HEK293 (cell line): Measurements from ENCODE around the gene C19orf47.

ENCODE experiments used
- GFI1B ChIP-seq: fragments of 450-650 bp; formaldehyde crosslinking; IDR thresholded peaks from 2 replicates; pipeline ENCODE4 v1.5.1; 2016; ENCODE audit warnings: missing biosample characterization, missing genetic modification characterization
- HOXD13 ChIP-seq: sonication (generic); formaldehyde crosslinking; IDR thresholded peaks from 2 replicates; pipeline ENCODE4 v1.8.0; 2022; ENCODE audit warnings: missing genetic modification reagents, borderline replicate concordance
- KLF10 ChIP-seq: fragments of 450-650 bp; IDR thresholded peaks from 2 replicates; pipeline ENCODE4 v1.5.1; 2018; ENCODE audit warnings: missing biosample characterization, mild to moderate bottlenecking, missing genetic modification characterization
- KLF9 ChIP-seq: fragments of 450-650 bp; formaldehyde crosslinking; IDR thresholded peaks from 2 replicates; pipeline ENCODE4 v1.5.1; 2016; ENCODE audit warnings: missing biosample characterization, missing genetic modification characterization, low read depth
- OVOL3 ChIP-seq: fragments of 450-650 bp; formaldehyde crosslinking; IDR thresholded peaks from 2 replicates; pipeline ENCODE4 v1.5.1; 2016; ENCODE audit warnings: missing biosample characterization, missing genetic modification characterization
- SP3 ChIP-seq: fragments of 450-650 bp; formaldehyde crosslinking; IDR thresholded peaks from 2 replicates; pipeline ENCODE4 v1.5.1; 2016; ENCODE audit warnings: missing biosample characterization, missing genetic modification characterization
- ZBTB17 ChIP-seq: fragments of 450-650 bp; formaldehyde crosslinking; IDR thresholded peaks from 2 replicates; pipeline ENCODE4 v1.5.1; 2016; ENCODE audit warnings: missing biosample characterization, missing genetic modification characterization
- ZBTB8A ChIP-seq: fragments of 450-650 bp; formaldehyde crosslinking; IDR thresholded peaks from 2 replicates; pipeline ENCODE4 v1.5.1; 2016; ENCODE audit warnings: missing biosample characterization, missing genetic modification characterization
- ZEB2 ChIP-seq: fragments of 450-650 bp; formaldehyde crosslinking; IDR thresholded peaks from 2 replicates; pipeline ENCODE4 v1.5.1; 2016; ENCODE audit warnings: missing biosample characterization, missing genetic modification characterization
- ZFP41 ChIP-seq: fragments of 450-650 bp; formaldehyde crosslinking; IDR thresholded peaks from 2 replicates; pipeline ENCODE4 v1.5.1; 2016; ENCODE audit warnings: missing biosample characterization, missing genetic modification characterization, borderline replicate concordance
- ZNF146 ChIP-seq: fragments of 450-650 bp; formaldehyde crosslinking; IDR thresholded peaks from 2 replicates; pipeline ENCODE4 v1.5.1; 2016; ENCODE audit warnings: missing biosample characterization, missing genetic modification characterization
- ZNF184 ChIP-seq: fragments of 450-650 bp; IDR thresholded peaks from 2 replicates; pipeline ENCODE4 v1.5.1; 2018; ENCODE audit warnings: missing biosample characterization, mild to moderate bottlenecking, missing genetic modification characterization
- ZNF274 ChIP-seq, 2 experiments: fragments of 200-500 bp in 1 of 2; fragments of 450-650 bp in 1 of 2; sonication (Bioruptor generic) in 1 of 2; formaldehyde crosslinking in 1 of 2; IDR thresholded peaks; 2 replicates each; pipeline versions ENCODE4 v1.5.1 to v1.6.1; 2014 to 2016; ENCODE audit warnings: borderline replicate concordance in 1 of 2, inconsistent platforms in 1 of 2, low read length in 1 of 2, missing biosample characterization in 1 of 2, missing genetic modification characterization in 1 of 2
- ZNF341 ChIP-seq: fragments of 450-650 bp; formaldehyde crosslinking; IDR thresholded peaks from 2 replicates; pipeline ENCODE4; 2016; ENCODE audit warnings: low read depth, missing biosample characterization, missing genetic modification characterization
- ZNF548 ChIP-seq: fragments of 450-650 bp; formaldehyde crosslinking; IDR thresholded peaks from 2 replicates; pipeline ENCODE4 v1.5.1; 2016; ENCODE audit warnings: missing biosample characterization, missing genetic modification characterization
- ZNF561 ChIP-seq: fragments of 450-650 bp; IDR thresholded peaks from 2 replicates; pipeline ENCODE4 v1.5.1; 2018; ENCODE audit warnings: missing biosample characterization, missing genetic modification characterization, borderline replicate concordance
- ZNF654 ChIP-seq: fragments of 450-650 bp; formaldehyde crosslinking; IDR thresholded peaks from 2 replicates; pipeline ENCODE4 v1.5.1; 2016; ENCODE audit warnings: low read depth, missing biosample characterization, missing genetic modification characterization
- ZNF658 ChIP-seq: fragments of 450-650 bp; formaldehyde crosslinking; IDR thresholded peaks from 2 replicates; pipeline ENCODE4; 2016; ENCODE audit warnings: missing biosample characterization, missing genetic modification characterization
- ZNF660 ChIP-seq: fragments of 450-650 bp; IDR thresholded peaks from 2 replicates; pipeline ENCODE4 v1.5.1; 2018; ENCODE audit warnings: missing biosample characterization, mild to moderate bottlenecking, missing genetic modification characterization
- TF ChIP-seq, protein P1 (sequence below): IDR thresholded peaks from 2 replicates; pipeline ENCODE4 v1.6.1; 2011; ENCODE audit warnings: mild to moderate bottlenecking, low read depth, low read length, borderline replicate concordance
- TF ChIP-seq, protein P2 (sequence below): fragments of 450-650 bp; formaldehyde crosslinking; IDR thresholded peaks from 2 replicates; pipeline ENCODE4 v1.5.0; 2017; ENCODE audit warnings: missing biosample characterization, missing genetic modification characterization, borderline replicate concordance
- TF ChIP-seq, protein P3 (sequence below): fragments of 450-650 bp; IDR thresholded peaks from 2 replicates; pipeline ENCODE4 v1.5.1; 2018; ENCODE audit warnings: missing biosample characterization, missing genetic modification characterization
- TF ChIP-seq, protein P4 (sequence below): fragments of 450-650 bp; formaldehyde crosslinking; IDR thresholded peaks from 2 replicates; pipeline ENCODE4; 2016; ENCODE audit warnings: missing biosample characterization, missing genetic modification characterization
- TF ChIP-seq, protein P5 (sequence below): fragments of 450-650 bp; formaldehyde crosslinking; IDR thresholded peaks from 2 replicates; pipeline ENCODE4 v1.5.1; 2016; ENCODE audit warnings: missing biosample characterization, missing genetic modification characterization
- TF ChIP-seq, protein P6 (sequence below): fragments of 450-650 bp; formaldehyde crosslinking; IDR thresholded peaks from 2 replicates; pipeline ENCODE4 v1.5.1; 2016; ENCODE audit warnings: missing biosample characterization, missing genetic modification characterization
- TF ChIP-seq, protein P7 (sequence below): fragments of 450-650 bp; formaldehyde crosslinking; IDR thresholded peaks from 2 replicates; pipeline ENCODE4 v1.5.1; 2016; ENCODE audit warnings: missing biosample characterization, missing genetic modification characterization

C19orf47 gene

DNA sequence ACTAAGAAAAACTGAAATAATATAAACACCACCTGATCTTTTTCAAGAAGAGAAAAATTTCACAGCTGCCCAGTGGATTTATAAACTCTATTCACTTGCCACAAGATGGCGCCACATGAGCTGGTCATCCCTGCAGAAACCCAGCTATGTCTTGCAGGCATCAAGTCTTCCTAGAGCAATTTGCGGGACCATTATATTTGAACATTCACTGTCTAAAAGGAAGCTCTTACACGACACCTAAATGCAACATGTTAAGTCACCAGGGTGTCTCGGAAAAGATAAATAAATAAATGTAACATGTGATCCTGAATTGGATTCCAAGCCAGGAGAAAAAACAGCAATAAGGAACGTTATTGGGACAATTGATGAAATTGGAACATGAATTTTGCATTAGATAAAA lies 42.8 kb downstream of the C19orf47 start (continued):
- TF ChIP-seq, protein P1, sequence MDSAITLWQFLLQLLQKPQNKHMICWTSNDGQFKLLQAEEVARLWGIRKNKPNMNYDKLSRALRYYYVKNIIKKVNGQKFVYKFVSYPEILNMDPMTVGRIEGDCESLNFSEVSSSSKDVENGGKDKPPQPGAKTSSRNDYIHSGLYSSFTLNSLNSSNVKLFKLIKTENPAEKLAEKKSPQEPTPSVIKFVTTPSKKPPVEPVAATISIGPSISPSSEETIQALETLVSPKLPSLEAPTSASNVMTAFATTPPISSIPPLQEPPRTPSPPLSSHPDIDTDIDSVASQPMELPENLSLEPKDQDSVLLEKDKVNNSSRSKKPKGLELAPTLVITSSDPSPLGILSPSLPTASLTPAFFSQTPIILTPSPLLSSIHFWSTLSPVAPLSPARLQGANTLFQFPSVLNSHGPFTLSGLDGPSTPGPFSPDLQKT: no peak
- TF ChIP-seq KLF9 (tag by site-specific recombination): no peak
- TF ChIP-seq GFI1B: no peak
- no peak for TF ChIP-seq ZNF658 (tag by site-specific recombination)
- TF ChIP-seq SP3 (tag by site-specific recombination): no peak
- TF ChIP-seq KLF10: peak; percentile 42; the same call in 1 of the 2 replicates
- no peak for TF ChIP-seq OVOL3 (tag by site-specific recombination)
- TF ChIP-seq, protein P2, sequence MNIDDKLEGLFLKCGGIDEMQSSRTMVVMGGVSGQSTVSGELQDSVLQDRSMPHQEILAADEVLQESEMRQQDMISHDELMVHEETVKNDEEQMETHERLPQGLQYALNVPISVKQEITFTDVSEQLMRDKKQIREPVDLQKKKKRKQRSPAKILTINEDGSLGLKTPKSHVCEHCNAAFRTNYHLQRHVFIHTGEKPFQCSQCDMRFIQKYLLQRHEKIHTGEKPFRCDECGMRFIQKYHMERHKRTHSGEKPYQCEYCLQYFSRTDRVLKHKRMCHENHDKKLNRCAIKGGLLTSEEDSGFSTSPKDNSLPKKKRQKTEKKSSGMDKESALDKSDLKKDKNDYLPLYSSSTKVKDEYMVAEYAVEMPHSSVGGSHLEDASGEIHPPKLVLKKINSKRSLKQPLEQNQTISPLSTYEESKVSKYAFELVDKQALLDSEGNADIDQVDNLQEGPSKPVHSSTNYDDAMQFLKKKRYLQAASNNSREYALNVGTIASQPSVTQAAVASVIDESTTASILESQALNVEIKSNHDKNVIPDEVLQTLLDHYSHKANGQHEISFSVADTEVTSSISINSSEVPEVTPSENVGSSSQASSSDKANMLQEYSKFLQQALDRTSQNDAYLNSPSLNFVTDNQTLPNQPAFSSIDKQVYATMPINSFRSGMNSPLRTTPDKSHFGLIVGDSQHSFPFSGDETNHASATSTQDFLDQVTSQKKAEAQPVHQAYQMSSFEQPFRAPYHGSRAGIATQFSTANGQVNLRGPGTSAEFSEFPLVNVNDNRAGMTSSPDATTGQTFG (tag by site-specific recombination): no peak
- peak; percentile 80 for TF ChIP-seq ZNF660 (tag by site-specific recombination)
- no peak for TF ChIP-seq ZBTB8A
- TF ChIP-seq, protein P3, sequence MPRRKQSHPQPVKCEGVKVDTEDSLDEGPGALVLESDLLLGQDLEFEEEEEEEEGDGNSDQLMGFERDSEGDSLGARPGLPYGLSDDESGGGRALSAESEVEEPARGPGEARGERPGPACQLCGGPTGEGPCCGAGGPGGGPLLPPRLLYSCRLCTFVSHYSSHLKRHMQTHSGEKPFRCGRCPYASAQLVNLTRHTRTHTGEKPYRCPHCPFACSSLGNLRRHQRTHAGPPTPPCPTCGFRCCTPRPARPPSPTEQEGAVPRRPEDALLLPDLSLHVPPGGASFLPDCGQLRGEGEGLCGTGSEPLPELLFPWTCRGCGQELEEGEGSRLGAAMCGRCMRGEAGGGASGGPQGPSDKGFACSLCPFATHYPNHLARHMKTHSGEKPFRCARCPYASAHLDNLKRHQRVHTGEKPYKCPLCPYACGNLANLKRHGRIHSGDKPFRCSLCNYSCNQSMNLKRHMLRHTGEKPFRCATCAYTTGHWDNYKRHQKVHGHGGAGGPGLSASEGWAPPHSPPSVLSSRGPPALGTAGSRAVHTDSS: no peak
- TF ChIP-seq ZFP41 (tag by site-specific recombination): no peak
- TF ChIP-seq ZNF561 (tag by site-specific recombination): no peak; the same call in 1 of the 2 replicates
- TF ChIP-seq ZNF274 (IDR thresholded peaks at IDR 0.05; ENCODE audit: low read length): no peak
- TF ChIP-seq ZNF274 (tag by site-specific recombination; IDR thresholded peaks at IDR 0.05; ENCODE audit: borderline replicate concordance): no peak
- TF ChIP-seq ZNF548: no peak
- peak; percentile 66; the same call in 1 of the 2 replicates for TF ChIP-seq ZBTB17 (tag by site-specific recombination)
- TF ChIP-seq, protein P4, sequence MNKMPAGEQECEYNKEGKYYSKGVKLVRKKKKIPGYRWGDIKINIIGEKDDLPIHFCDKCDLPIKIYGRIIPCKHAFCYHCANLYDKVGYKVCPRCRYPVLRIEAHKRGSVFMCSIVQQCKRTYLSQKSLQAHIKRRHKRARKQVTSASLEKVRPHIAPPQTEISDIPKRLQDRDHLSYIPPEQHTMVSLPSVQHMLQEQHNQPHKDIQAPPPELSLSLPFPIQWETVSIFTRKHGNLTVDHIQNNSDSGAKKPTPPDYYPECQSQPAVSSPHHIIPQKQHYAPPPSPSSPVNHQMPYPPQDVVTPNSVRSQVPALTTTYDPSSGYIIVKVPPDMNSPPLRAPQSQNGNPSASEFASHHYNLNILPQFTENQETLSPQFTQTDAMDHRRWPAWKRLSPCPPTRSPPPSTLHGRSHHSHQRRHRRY: no peak
- TF ChIP-seq, protein P5, sequence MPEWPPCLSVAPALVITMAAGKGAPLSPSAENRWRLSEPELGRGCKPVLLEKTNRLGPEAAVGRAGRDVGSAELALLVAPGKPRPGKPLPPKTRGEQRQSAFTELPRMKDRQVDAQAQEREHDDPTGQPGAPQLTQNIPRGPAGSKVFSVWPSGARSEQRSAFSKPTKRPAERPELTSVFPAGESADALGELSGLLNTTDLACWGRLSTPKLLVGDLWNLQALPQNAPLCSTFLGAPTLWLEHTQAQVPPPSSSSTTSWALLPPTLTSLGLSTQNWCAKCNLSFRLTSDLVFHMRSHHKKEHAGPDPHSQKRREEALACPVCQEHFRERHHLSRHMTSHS: no peak
- no peak for TF ChIP-seq ZNF341 (tag by site-specific recombination)
- TF ChIP-seq ZEB2 (tag by site-specific recombination): 0 out of 2 replicates have a peak, but pooled peaks have one; percentile 43
- TF ChIP-seq ZNF146 (tag by site-specific recombination): no peak
- no peak for TF ChIP-seq HOXD13 (CRISPR knock-in tag)
- peak; percentile 99 for TF ChIP-seq ZNF654 (tag by site-specific recombination)
- TF ChIP-seq, protein P6, sequence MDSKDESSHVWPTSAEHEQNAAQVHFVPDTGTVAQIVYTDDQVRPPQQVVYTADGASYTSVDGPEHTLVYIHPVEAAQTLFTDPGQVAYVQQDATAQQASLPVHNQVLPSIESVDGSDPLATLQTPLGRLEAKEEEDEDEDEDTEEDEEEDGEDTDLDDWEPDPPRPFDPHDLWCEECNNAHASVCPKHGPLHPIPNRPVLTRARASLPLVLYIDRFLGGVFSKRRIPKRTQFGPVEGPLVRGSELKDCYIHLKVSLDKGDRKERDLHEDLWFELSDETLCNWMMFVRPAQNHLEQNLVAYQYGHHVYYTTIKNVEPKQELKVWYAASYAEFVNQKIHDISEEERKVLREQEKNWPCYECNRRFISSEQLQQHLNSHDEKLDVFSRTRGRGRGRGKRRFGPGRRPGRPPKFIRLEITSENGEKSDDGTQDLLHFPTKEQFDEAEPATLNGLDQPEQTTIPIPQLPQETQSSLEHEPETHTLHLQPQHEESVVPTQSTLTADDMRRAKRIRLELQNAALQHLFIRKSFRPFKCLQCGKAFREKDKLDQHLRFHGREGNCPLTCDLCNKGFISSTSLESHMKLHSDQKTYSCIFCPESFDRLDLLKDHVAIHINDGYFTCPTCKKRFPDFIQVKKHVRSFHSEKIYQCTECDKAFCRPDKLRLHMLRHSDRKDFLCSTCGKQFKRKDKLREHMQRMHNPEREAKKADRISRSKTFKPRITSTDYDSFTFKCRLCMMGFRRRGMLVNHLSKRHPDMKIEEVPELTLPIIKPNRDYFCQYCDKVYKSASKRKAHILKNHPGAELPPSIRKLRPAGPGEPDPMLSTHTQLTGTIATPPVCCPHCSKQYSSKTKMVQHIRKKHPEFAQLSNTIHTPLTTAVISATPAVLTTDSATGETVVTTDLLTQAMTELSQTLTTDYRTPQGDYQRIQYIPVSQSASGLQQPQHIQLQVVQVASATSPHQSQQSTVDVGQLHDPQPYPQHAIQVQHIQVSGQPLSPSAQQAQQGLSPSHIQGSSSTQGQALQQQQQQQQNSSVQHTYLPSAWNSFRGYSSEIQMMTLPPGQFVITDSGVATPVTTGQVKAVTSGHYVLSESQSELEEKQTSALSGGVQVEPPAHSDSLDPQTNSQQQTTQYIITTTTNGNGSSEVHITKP: no peak
- 0 out of 2 replicates have a peak, but pooled peaks have one; percentile 18 for TF ChIP-seq ZNF184 (tag by site-specific recombination)
- TF ChIP-seq, protein P7, sequence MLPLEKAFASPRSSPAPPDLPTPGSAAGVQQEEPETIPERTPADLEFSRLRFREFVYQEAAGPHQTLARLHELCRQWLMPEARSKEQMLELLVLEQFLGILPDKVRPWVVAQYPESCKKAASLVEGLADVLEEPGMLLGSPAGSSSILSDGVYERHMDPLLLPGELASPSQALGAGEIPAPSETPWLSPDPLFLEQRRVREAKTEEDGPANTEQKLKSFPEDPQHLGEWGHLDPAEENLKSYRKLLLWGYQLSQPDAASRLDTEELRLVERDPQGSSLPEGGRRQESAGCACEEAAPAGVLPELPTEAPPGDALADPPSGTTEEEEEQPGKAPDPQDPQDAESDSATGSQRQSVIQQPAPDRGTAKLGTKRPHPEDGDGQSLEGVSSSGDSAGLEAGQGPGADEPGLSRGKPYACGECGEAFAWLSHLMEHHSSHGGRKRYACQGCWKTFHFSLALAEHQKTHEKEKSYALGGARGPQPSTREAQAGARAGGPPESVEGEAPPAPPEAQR (tag by site-specific recombination): no peak
